Measurements from ENCODE around the gene TMEM127.
A peak's percentile ranks its signal among the peaks of the same experiment; 100 is the strongest.

Gene TMEM127

GRCh38 chr2:96256611-96257113, 9.1 kb downstream of the TMEM127 start:
- H3K4me3 Mint-ChIP-seq, result no peak overlapping the region
- no peaks in the 10 kb centered on the region for H3K27me3 Mint-ChIP-seq (ENCODE audit: low read depth)
- peak overlapping the region; percentile 51 for H3K27ac Mint-ChIP-seq
- peaks cover 37% of the 10 kb centered on the region for H3K4me1 Mint-ChIP-seq (ENCODE audit: low read depth)
- no peaks in the 10 kb centered on the region for H3K9me3 Mint-ChIP-seq
- peaks cover 45% of the 10 kb centered on the region for H3K36me3 Mint-ChIP-seq (ENCODE audit: low read depth)

- peaks cover 29% of the 10 kb centered on the region for H3K4me1 Mint-ChIP-seq (ENCODE audit: low read depth)
- peaks cover 46% of the 10 kb centered on the region for H3K36me3 Mint-ChIP-seq (ENCODE audit: low read depth)
- H3K4me3 Mint-ChIP-seq, result no peak overlapping the region
- H3K9me3 Mint-ChIP-seq, result no peaks in the 10 kb centered on the region
- H3K27ac Mint-ChIP-seq, result no peak overlapping the region
- no peaks in the 10 kb centered on the region for H3K27me3 Mint-ChIP-seq (ENCODE audit: low read depth)
Measured at GRCh38 chr2:96254571-96254970, 11.2 kb downstream of the TMEM127 start.

DNA sequence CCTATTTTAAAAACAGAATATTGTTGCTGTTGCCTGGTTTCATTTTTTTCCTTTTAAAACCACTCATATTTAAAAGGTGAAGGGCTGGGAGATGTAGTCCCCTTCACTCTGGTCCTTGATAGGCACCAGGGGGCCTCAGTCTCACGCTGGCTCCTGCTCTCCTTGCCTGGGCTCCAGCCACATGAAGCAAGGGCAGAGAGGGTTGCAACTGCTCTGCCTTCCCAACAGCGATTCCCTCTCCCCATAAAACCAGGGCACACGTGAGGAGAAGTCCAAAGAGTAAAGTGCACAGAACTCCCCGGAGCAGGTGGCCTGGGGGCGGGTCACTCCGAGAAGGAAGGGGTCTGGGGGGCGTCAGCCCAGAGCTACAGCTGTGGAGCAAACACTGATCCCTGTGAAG, 12.8 kb downstream of the TMEM127 start:
- peaks cover 26% of the 10 kb centered on the region for H3K4me1 Mint-ChIP-seq (ENCODE audit: low read depth)
- H3K36me3 Mint-ChIP-seq (ENCODE audit: low read depth), result peaks cover 46% of the 10 kb centered on the region
- H3K27ac Mint-ChIP-seq, result no peak overlapping the region
- H3K27me3 Mint-ChIP-seq (ENCODE audit: low read depth), result no peaks in the 10 kb centered on the region
- no peak overlapping the region for H3K4me3 Mint-ChIP-seq
- H3K9me3 Mint-ChIP-seq, result no peaks in the 10 kb centered on the region

- peaks cover 48% of the 10 kb centered on the region for H3K36me3 Mint-ChIP-seq (ENCODE audit: low read depth)
- H3K27ac Mint-ChIP-seq, result no peak overlapping the region
Measured at GRCh38 chr2:96252526-96252925, 13.3 kb downstream of the TMEM127 start.

DNA sequence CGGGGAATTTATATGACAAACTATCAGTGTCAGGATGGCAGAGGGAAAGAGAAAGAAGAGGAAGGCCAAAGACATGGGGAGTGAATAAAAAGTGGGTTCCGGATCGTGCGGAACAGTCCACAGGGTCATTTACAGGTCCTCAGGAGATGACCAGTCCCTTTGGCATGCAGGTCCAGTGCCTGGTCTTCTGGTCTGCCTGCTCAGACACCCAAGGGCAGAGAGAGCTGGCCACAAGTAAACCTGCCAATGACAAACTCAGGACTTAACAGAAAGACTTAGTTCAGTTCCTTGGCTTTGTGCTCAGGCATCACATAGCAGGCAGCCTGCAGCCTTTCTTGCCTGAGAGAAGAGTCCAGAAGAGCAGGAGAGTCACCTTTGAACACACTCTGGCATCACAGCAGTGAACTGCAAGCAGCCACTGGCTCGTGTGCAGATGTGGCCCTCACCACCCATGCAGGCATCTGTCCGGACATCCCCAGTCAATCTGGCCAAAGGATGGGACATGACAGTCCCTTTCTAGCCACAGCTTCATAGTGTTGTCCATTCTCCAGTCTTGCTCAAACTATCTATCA, 14.0 kb downstream of the TMEM127 start:
- H3K9me3 Mint-ChIP-seq, result no peaks in the 10 kb centered on the region
- no peak overlapping the region for H3K4me3 Mint-ChIP-seq
- H3K27ac Mint-ChIP-seq, result no peak overlapping the region
- H3K36me3 Mint-ChIP-seq (ENCODE audit: low read depth), result peaks cover 50% of the 10 kb centered on the region
- H3K27me3 Mint-ChIP-seq (ENCODE audit: low read depth), result no peaks in the 10 kb centered on the region
- peaks cover 29% of the 10 kb centered on the region for H3K4me1 Mint-ChIP-seq (ENCODE audit: low read depth)

More at GRCh38 chr2:96252526-96252925, 13.3 kb downstream of the TMEM127 start:
- Mint-ChIP-seq H3K4me3 (no peak overlapping the region), H3K9me3 (no peaks in the 10 kb centered on the region), H3K27me3 (ENCODE audit: low read depth) (no peaks in the 10 kb centered on the region), H3K4me1 (ENCODE audit: low read depth) (peaks cover 26% of the 10 kb centered on the region)

DNA sequence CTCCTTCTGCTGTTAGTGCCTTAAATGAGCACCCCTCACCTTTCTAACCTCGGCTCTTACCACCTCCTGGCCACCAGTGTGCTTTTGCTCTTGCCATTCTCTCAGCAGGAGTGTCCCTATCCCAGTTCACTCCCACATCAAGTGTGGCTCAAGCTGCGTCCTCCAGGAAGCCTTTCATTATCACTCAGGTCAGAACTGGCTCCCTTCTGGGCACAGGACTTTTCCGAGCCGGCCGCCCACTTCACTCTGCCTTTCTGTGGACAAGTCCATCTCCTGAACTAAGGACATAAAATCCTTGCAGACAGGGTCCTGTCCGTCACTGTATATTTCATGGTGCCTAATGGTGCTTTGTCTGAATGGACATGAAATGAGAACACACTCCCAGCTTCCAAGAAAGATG, 15.6 kb downstream of the TMEM127 start:
- Mint-ChIP-seq H3K27ac (peak overlapping the region; percentile 9), H3K9me3 (peaks cover 9% of the 10 kb centered on the region), H3K4me3 (no peak overlapping the region), H3K27me3 (ENCODE audit: low read depth) (no peaks in the 10 kb centered on the region), H3K4me1 (ENCODE audit: low read depth) (peaks cover 37% of the 10 kb centered on the region), H3K36me3 (ENCODE audit: low read depth) (peaks cover 54% of the 10 kb centered on the region)

DNA sequence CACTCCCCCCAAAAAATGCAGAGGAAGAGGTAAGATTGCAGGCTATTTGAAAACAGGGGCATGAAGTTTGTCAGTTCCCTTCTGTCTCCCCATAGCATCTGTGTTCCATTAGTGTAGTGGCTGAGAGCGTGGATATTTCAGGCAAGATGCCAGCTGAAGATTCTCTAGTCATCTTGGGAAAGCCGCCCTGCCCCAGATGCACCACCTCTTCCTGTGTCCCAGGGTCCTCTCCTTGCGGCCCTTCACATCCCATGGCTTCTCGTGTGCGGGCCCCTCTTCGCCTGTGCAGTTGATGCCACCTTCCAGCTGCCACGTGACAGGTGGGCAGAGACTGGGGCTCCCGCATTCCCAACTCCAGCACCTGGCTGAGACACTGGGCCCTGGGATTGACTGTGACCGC, 16.1 kb downstream of the TMEM127 start:
- Mint-ChIP-seq H3K4me1 (ENCODE audit: low read depth) (peaks cover 38% of the 10 kb centered on the region), H3K4me3 (no peak overlapping the region), H3K27ac (no peak overlapping the region), H3K27me3 (ENCODE audit: low read depth) (no peaks in the 10 kb centered on the region), H3K36me3 (ENCODE audit: low read depth) (peaks cover 55% of the 10 kb centered on the region), H3K9me3 (peaks cover 9% of the 10 kb centered on the region)

DNA sequence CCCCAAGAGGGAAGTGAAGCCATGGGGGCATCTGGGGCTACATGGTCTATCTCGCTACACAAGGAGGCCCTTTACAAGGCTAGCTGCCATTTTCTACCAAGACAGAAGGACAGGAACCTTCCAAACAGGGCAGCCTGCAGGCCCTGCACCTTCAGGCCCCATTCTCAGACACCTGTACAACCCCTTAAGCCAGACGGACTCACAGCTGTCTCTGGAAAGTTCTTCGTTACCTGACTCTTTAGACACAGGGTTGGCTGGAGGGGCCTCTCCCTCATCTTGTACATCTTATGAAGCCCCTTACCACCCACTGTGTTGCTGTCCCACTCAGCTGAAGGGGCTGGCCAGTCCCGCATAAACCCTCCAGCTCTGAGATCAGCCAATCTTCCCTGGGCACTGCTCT, 17.2 kb downstream of the TMEM127 start:
- Mint-ChIP-seq H3K9me3 (peaks cover 9% of the 10 kb centered on the region), H3K4me3 (no peak overlapping the region), H3K36me3 (ENCODE audit: low read depth) (peaks cover 47% of the 10 kb centered on the region), H3K27ac (no peak overlapping the region), H3K4me1 (ENCODE audit: low read depth) (peaks cover 40% of the 10 kb centered on the region), H3K27me3 (ENCODE audit: low read depth) (no peaks in the 10 kb centered on the region)

DNA sequence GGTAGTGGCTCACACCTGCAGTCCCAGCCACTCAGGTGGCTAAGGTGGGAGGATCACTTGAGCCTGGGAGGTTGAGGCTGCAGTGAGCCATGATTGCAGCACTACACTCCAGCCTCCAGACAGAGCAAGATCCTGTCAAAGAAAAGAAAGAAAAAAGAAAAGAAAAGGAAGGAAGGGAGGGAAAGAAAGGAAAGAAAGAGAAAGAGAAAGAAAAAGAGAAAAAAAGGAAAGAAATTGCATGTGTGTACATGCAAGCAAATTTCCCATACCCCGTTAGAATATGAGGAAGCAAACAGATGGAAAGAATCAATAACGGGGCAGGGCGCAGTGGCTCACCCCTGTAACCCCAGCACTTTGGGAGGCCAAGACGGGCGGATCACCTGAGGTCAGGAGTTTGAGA, 17.9 kb downstream of the TMEM127 start:
- no peak overlapping the region for H3K27ac Mint-ChIP-seq

DNA sequence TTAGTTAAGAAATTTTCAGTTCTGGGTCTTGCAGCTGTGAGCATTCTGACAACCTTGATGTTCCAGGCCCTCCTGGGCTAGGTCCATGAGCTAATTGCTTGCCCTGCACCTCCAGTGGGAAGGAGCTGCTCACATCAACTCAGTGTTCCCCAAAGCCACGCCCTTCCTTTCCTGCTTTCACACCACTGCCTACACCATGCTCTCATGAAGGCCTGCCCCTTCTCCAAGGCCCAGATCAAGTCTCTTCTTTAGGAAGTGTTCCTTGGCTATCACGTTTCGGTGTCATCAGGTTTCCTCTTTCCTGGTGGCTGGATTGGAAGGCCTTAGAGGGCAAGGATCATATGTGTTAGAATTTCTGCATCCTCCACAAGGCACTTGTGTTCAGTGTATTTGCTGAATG, 18.8 kb downstream of the TMEM127 start:
- H3K36me3 Mint-ChIP-seq (ENCODE audit: low read depth), result peaks cover 36% of the 10 kb centered on the region
- H3K9me3 Mint-ChIP-seq, result peaks cover 9% of the 10 kb centered on the region
- peak overlapping the region; percentile 69 for H3K27ac Mint-ChIP-seq
- no peaks in the 10 kb centered on the region for H3K27me3 Mint-ChIP-seq (ENCODE audit: low read depth)
- H3K4me3 Mint-ChIP-seq, result no peak overlapping the region
- H3K4me1 Mint-ChIP-seq (ENCODE audit: low read depth), result peaks cover 53% of the 10 kb centered on the region

More for the DNA sequence above, 17.9 kb downstream of the TMEM127 start:
- Mint-ChIP-seq H3K36me3 (ENCODE audit: low read depth) (peaks cover 43% of the 10 kb centered on the region), H3K27me3 (ENCODE audit: low read depth) (no peaks in the 10 kb centered on the region), H3K4me3 (no peak overlapping the region), H3K4me1 (ENCODE audit: low read depth) (peaks cover 44% of the 10 kb centered on the region), H3K9me3 (peaks cover 9% of the 10 kb centered on the region)

DNA sequence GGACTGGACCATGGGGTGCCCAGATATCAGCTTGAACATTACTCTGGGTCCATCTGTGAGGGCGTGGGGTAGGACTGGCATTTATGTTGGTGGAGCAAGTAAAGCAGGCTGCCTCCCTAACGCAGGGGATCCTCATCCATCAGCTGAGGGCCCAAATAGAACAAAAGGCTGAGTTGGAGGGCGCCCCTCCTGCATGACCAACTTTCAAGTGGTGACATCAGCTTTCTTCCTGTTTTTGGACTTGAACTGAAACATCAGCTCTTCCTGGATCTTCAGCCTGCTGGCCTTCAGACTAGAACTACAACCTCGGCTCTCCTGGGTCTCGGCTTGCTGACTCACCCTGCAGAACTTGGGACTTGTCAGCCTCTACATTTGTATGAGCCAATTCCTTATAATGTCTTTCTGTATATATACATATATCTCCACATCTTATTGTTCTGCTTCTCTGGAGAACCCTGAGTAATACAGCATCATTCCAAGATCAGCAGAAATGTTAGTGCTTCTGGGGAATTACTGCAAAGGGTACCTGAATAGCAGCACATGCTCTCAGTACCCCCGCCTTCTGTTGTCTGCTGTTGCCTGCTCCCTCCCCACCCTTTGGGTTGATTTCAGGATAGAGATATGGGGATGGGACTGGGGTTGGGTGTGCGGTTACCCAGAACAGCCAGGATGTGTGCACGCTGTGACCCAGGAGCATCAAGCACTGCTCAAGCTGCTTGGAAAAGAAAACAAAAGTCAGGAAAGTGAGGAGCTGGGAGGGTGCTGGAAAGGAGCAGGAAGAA, 20.0 kb downstream of the TMEM127 start:
- Mint-ChIP-seq H3K36me3 (ENCODE audit: low read depth) (peaks cover 31% of the 10 kb centered on the region), H3K4me3 (no peak overlapping the region), H3K9me3 (peaks cover 9% of the 10 kb centered on the region), H3K27ac (peak overlapping the region; percentile 81), H3K4me1 (ENCODE audit: low read depth) (peaks cover 58% of the 10 kb centered on the region), H3K27me3 (ENCODE audit: low read depth) (no peaks in the 10 kb centered on the region)

- Mint-ChIP-seq H3K4me3 (no peak overlapping the region), H3K27ac (no peak overlapping the region), H3K9me3 (peaks cover 9% of the 10 kb centered on the region), H3K27me3 (ENCODE audit: low read depth) (no peaks in the 10 kb centered on the region), H3K36me3 (ENCODE audit: low read depth) (peaks cover 25% of the 10 kb centered on the region), H3K4me1 (ENCODE audit: low read depth) (peaks cover 54% of the 10 kb centered on the region)
Measured at GRCh38 chr2:96243843-96244242, 22.0 kb downstream of the TMEM127 start.

DNA sequence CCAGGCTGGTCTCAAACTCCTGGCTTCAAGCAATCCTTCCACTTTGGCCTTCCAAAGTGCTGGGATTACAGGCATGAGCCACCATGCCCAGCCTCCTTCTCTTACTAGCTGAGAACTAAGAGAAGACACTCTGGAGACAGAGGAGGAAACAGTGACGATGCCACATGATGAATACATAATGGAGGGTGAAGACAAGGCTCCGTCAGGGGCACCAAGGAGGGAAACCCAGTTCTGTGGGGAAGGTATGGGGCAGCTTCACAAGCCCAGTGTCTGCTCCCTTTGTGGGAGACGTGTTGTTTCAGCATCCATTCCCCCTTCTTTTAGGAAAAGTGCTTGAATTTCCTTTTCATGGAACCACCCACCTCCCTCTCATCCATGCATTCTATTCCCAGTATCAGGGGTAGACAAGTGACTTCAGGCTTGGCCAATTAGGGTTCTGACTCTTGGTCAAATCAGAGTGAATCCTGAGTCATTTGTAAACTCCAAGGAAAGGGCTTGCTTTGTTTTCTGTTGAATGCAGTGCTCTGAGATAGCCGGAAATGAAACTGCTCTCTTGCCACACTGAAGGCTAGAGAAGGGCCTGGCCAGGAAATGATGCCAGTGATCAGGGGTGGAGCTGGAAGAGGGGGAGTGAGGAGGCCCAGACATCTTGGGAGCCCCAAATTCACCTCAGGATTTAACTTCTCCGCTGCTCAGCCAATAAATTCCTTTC, 23.7 kb downstream of the TMEM127 start:
- peaks cover 19% of the 10 kb centered on the region for H3K36me3 Mint-ChIP-seq (ENCODE audit: low read depth)
- H3K4me1 Mint-ChIP-seq (ENCODE audit: low read depth), result peaks cover 46% of the 10 kb centered on the region
- peaks cover 9% of the 10 kb centered on the region for H3K9me3 Mint-ChIP-seq
- peak overlapping the region; percentile 61 for H3K4me3 Mint-ChIP-seq
- no peaks in the 10 kb centered on the region for H3K27me3 Mint-ChIP-seq (ENCODE audit: low read depth)
- peak overlapping the region; percentile 94 for H3K27ac Mint-ChIP-seq

- H3K27ac Mint-ChIP-seq, result peak overlapping the region; percentile 94
- peak overlapping the region; percentile 61 for H3K4me3 Mint-ChIP-seq
- H3K4me1 Mint-ChIP-seq (ENCODE audit: low read depth), result peaks cover 39% of the 10 kb centered on the region
- H3K9me3 Mint-ChIP-seq, result peaks cover 9% of the 10 kb centered on the region
- H3K27me3 Mint-ChIP-seq (ENCODE audit: low read depth), result no peaks in the 10 kb centered on the region
- peaks cover 14% of the 10 kb centered on the region for H3K36me3 Mint-ChIP-seq (ENCODE audit: low read depth)
Measured at GRCh38 chr2:96241227-96241626, 24.6 kb downstream of the TMEM127 start.

All from T-helper 1 cell treated with Interleukin-12 subunit alpha and Interleukin-12 subunit beta and Interleukin-4 antibody, amounts not matched to agents 30 μg/mL and 1 μg/mL, for 36 hours (primary cell).